A549 (cell line): ENCODE results near the gene TBX6. TPM values are rescaled to one million over a fixed set of nuclear protein-coding genes. Genes with fewer than 3 reads are reported as not detected.
A peak's percentile ranks its signal among the peaks of the same experiment; 100 is the strongest.

Experiments
- ATAC-seq, 2 experiments: fragments of 200-7000 bp in 1 of 2; fragments of >200 bp in 1 of 2; cut with Nextera tagmentation in 1 of 2; cut with Tn5 transposase in 1 of 2; 3 replicates each; pipeline versions ENCODE4 v1.8.0 to v1.9.1; 2018 to 2020; ENCODE audit warnings: mild to moderate bottlenecking in 1 of 2, moderate library complexity in 1 of 2
- CTCF ChIA-PET: fragments of 300-600 bp; sonication (Branson Sonifier 250); formaldehyde crosslinking; extraction: SDS; loops from one replicate; lab custom pipeline; 2021; ENCODE audit warnings: antibody characterized with exemption, inconsistent platforms; lab: Yijun Ruan, JAX
- POLR2A ChIA-PET: fragments of 350-600 bp; formaldehyde crosslinking; extraction: SDS; loops from one replicate; lab custom pipeline; 2021; ENCODE audit warnings: antibody characterized with exemption, inconsistent platforms; lab: Yijun Ruan, JAX
- DNase-seq, 2 experiments: peaks; one replicate each; pipeline versions ENCODE4 v3.0.0 to v3.0.0-alpha.2; 2011 to 2016; ENCODE audit warnings: low read depth in 1 of 2, low spot score in 1 of 2
- FAIRE-seq: peaks from 2 replicates; lab custom pipeline; 2011; peaks lifted over from hg19 to GRCh38; lab: Jason Lieb, UNC
- H3K27ac ChIP-seq, 2 experiments: fragments of >200 bp; sonication (Bioruptor Twin); formaldehyde crosslinking; 3 replicates each; pipeline ENCODE4 v1.5.1; 2016 to 2017
- H3K4me1 ChIP-seq: fragments of >200 bp; sonication (Bioruptor Twin); formaldehyde crosslinking; 3 replicates; pipeline ENCODE4 v1.6.1; 2016
- H3K4me2 ChIP-seq: fragments of >200 bp; sonication (Bioruptor Twin); formaldehyde crosslinking; 3 replicates; pipeline ENCODE4 v1.6.1; 2016
- H3K4me3 ChIP-seq: fragments of >200 bp; sonication (Bioruptor Twin); formaldehyde crosslinking; 3 replicates; pipeline ENCODE4 v1.5.1; 2016
- H3K9me3 ChIP-seq: fragments of >200 bp; sonication (Bioruptor Twin); formaldehyde crosslinking; 3 replicates; pipeline ENCODE4 v1.6.1; 2016
- CEBPB ChIP-seq, 2 experiments: fragments of >200 bp in 1 of 2; sonication (Bioruptor Twin) in 1 of 2; formaldehyde crosslinking in 1 of 2; IDR thresholded peaks; 2 replicates each; pipeline ENCODE4 v1.6.1; 2012 to 2016
- CHD2 ChIP-seq: fragments of 150-350 bp; IDR thresholded peaks from 2 replicates; pipeline ENCODE4 v1.6.1; 2014; ENCODE audit warnings: low read length; ENCODE audit not compliant: partially characterized antibody
- CHD4 ChIP-seq: fragments of 200-600 bp; sonication (generic); IDR thresholded peaks from 2 replicates; pipeline ENCODE4 v1.6.1; 2016; ENCODE audit warnings: antibody characterized with exemption, mild to moderate bottlenecking, borderline replicate concordance
- FOSL2 ChIP-seq, 2 experiments: fragments of 450-650 bp in 1 of 2; fragments of >200 bp in 1 of 2; sonication (Bioruptor Twin) in 1 of 2; formaldehyde crosslinking; IDR thresholded peaks; 2 replicates each; pipeline versions ENCODE4 v1.5.0 to v1.6.1; 2016 to 2020; ENCODE audit warnings: mild to moderate bottlenecking in 1 of 2, moderate library complexity in 1 of 2
- FOXS1 ChIP-seq: fragments of 250-450 bp; sonication (Bioruptor Pico); IDR thresholded peaks from 2 replicates; pipeline ENCODE4 v1.5.0; 2020; ENCODE audit warnings: mild to moderate bottlenecking, moderate library complexity
- HDAC2 ChIP-seq: fragments of 200-600 bp; sonication (generic); IDR thresholded peaks from 2 replicates; pipeline ENCODE4 v1.6.1; 2016
- HMGXB4 ChIP-seq: fragments of 250-450 bp; sonication (Bioruptor Pico); IDR thresholded peaks from 2 replicates; pipeline ENCODE4 v1.5.0; 2021; ENCODE audit warnings: mild to moderate bottlenecking, moderate library complexity, borderline replicate concordance
- JUN ChIP-seq, 2 experiments: fragments of >200 bp; sonication (Bioruptor Twin); formaldehyde crosslinking; IDR thresholded peaks; 2 replicates in 1 of 2; 3 replicates in 1 of 2; pipeline ENCODE4 v1.6.1; 2016 to 2017
- KDM1A ChIP-seq: fragments of 200-600 bp; sonication (generic); IDR thresholded peaks from 2 replicates; pipeline ENCODE4 v1.6.1; 2016; ENCODE audit warnings: low read depth, mild to moderate bottlenecking
- MAX ChIP-seq: IDR thresholded peaks from 2 replicates; pipeline ENCODE4 v1.6.1; 2012
- MAZ ChIP-seq: fragments of 150-350 bp; IDR thresholded peaks from 2 replicates; pipeline ENCODE4 v1.6.1; 2014; ENCODE audit warnings: antibody characterized with exemption, low read depth, low read length, borderline replicate concordance
- NFE2L2 ChIP-seq: fragments of 150-350 bp; conservative IDR thresholded peaks from 2 replicates; pipeline ENCODE4 v1.6.1; 2014; ENCODE audit warnings: low read length
- NPAS2 ChIP-seq: fragments of 250-450 bp; sonication (Bioruptor Pico); IDR thresholded peaks from 2 replicates; pipeline ENCODE4 v1.8.0; 2022; ENCODE audit warnings: mild to moderate bottlenecking, moderate library complexity, borderline replicate concordance
- NR3C1 ChIP-seq: fragments of >200 bp; sonication (Bioruptor Twin); formaldehyde crosslinking; IDR thresholded peaks from 3 replicates; pipeline ENCODE4 v1.6.1; 2017
- POLR2AphosphoS2 ChIP-seq: conservative IDR thresholded peaks from 2 replicates; pipeline ENCODE4 v1.6.1; 2012; ENCODE audit warnings: low read length, improper control_type of control experiment, inconsistent platforms
- RARB ChIP-seq: fragments of 250-450 bp; sonication (Bioruptor Pico); IDR thresholded peaks from 2 replicates; pipeline ENCODE4 v1.8.0; 2021; ENCODE audit warnings: mild to moderate bottlenecking, moderate library complexity
- RCOR1 ChIP-seq: fragments of 150-350 bp; IDR thresholded peaks from 2 replicates; pipeline ENCODE4 v1.6.1; 2014; ENCODE audit warnings: antibody characterized with exemption, low read length, low read depth
- RFX5 ChIP-seq: fragments of 450-650 bp; IDR thresholded peaks from 2 replicates; pipeline ENCODE4 v1.7.1; 2014; ENCODE audit warnings: antibody characterized with exemption, mild to moderate bottlenecking, moderate library complexity
- RNF2 ChIP-seq: fragments of 200-600 bp; sonication (generic); IDR thresholded peaks from 2 replicates; pipeline ENCODE4 v1.6.1; 2016; ENCODE audit warnings: low read depth, mild to moderate bottlenecking, antibody characterized with exemption, moderate library complexity, borderline replicate concordance
- SMC3 ChIP-seq: fragments of >200 bp; sonication (Bioruptor Twin); formaldehyde crosslinking; IDR thresholded peaks from 3 replicates; pipeline ENCODE4 v1.6.1; 2018; ENCODE audit warnings: inconsistent platforms
- TFCP2L1 ChIP-seq: fragments of 250-450 bp; sonication (Bioruptor Pico); IDR thresholded peaks from 2 replicates; pipeline ENCODE4 v1.5.0; 2021; ENCODE audit warnings: mild to moderate bottlenecking
- TP53 ChIP-seq: fragments of 250-450 bp; sonication (Bioruptor Pico); IDR thresholded peaks from 2 replicates; pipeline ENCODE4 v1.5.0; 2021; ENCODE audit warnings: mild to moderate bottlenecking, moderate library complexity
- ZSCAN20 ChIP-seq: fragments of 250-450 bp; sonication (Bioruptor Pico); IDR thresholded peaks from 2 replicates; pipeline ENCODE4 v1.8.0; 2022; ENCODE audit warnings: mild to moderate bottlenecking, moderate library complexity
- WGBS: methylation state at CpG from one replicate; pipeline ENCODE4 v1.1.6; 2017; ENCODE audit errors: missing lambda C conversion rate; 5-methylcytosine and 5-hydroxymethylcytosine counted together
- polyA plus RNA-seq, 4 experiments: library from polyadenylated mRNA; depleted of rRNA in 3 of 4; stranded (reverse); fragments of >200 nt; fragmentation: RNase III in 1 of 4; extraction: RNeasy Plus Mini Kit Qiagen cat#74134 plus additional on column Dnase treatment in 1 of 4; gene quantifications; 2 replicates in 3 of 4; 3 replicates in 1 of 4; pipeline ENCODE4 v1.2.3, GENCODE V29; 2011 to 2017
- TF ChIP-seq, protein P1 (sequence below): IDR thresholded peaks from 2 replicates; pipeline ENCODE4 v1.6.1; 2012; ENCODE audit warnings: low read depth, borderline replicate concordance

Gene TBX6
- polyA plus RNA-seq, 2 of the 4 experiments (the other 2 are of a cell fraction) = 0.14 to 0.63 TPM

DNA sequence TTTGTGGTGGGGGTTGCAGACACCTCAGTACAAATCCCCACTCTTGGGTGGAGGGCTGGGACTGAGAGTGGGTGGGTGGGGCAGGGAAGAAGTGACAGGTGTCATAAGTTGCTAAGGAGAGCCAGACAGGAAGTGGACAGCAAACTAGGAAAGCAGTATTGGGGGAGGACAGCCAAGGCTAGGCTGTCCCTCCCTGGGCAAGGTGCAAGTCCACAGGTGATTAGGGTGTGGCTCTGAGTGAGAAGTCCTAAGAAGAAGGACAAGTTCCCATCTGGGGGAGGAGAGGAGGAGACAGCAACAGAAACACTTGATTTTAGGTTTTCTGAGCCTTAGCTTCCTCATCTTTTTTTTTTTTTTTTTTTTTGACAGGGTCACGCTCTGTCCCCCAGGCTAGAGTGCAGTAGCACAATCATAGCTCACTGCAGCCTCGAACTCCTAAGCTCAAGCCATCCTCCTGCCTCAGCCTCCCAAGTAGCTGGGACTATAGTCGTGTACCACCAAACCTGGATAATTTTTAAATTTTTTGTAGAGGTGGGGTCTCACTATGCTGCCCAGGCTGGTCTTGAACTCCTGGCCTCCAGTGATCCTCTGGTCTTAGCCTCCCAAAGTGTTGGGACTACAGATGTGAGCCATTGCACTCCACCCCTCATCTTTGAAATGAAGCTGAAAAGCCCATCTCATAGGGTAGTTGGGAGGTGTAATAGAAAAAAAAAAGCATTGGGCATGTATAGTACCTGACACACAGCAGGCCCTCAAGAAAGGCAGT lies 28.8 kb upstream of the TBX6 start:
- H3K9me3 ChIP-seq = no peaks in the 10 kb centered on the region
- FAIRE-seq (no peak), DNase-seq (no peak), ATAC-seq (no peak)
- CTCF ChIA-PET = interaction anchor here (0.8 to 13.1 kb wide), 4 partner anchors 10 to 77 kb away, joined by 3 to 153 read pairs (median 10); partner anchors contain the start of genes TBX6 and YPEL3
- peaks cover 27% of the 10 kb centered on the region for H3K4me1 ChIP-seq
- no peak overlapping the region for H3K4me3 ChIP-seq
- 79% methylated on average over 3 of the region's 3 CpGs for WGBS
- H3K4me2 ChIP-seq = no peak overlapping the region
- POLR2A ChIA-PET = no interaction called here
- no peak for TF ChIP-seq CHD2
- 0 out of 2 replicates have a peak, but pooled peaks have one; percentile 56 for TF ChIP-seq RFX5
- no peak overlapping the region for H3K27ac ChIP-seq

GRCh38 chr16:30119428-30119827 lies 27.7 kb upstream of the TBX6 start:
- 91% methylated on average over 2 of the region's 2 CpGs for WGBS
- POLR2A ChIA-PET = no interaction called here
- Histone ChIP-seq H3K4me3 (no peak overlapping the region), H3K4me2 (no peak overlapping the region), H3K27ac (no peak overlapping the region), H3K4me1 (peaks cover 21% of the 10 kb centered on the region), H3K9me3 (no peaks in the 10 kb centered on the region)
- FAIRE-seq (no peak), ATAC-seq (no peak), DNase-seq (no peak)
- CTCF ChIA-PET = interaction anchor here (13.1 kb wide), 1 partner anchor 26 kb away, joined by 153 read pairs; the partner anchor contains the start of genes TBX6 and YPEL3
- TF ChIP-seq, protein P1, sequence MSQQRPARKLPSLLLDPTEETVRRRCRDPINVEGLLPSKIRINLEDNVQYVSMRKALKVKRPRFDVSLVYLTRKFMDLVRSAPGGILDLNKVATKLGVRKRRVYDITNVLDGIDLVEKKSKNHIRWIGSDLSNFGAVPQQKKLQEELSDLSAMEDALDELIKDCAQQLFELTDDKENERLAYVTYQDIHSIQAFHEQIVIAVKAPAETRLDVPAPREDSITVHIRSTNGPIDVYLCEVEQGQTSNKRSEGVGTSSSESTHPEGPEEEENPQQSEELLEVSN = no peak
- TF ChIP-seq JUN (IDR thresholded peaks at IDR 0.05) (no peak), RCOR1 (no peak), NPAS2 (CRISPR knock-in tag) (no peak), HDAC2 (no peak), RARB (no peak), MAZ (no peak), SMC3 (no peak), FOSL2 (IDR thresholded peaks at IDR 0.05) (no peak), FOSL2 (CRISPR knock-in tag; IDR thresholded peaks at IDR 0.05) (no peak), RNF2 (no peak), CHD4 (no peak)

- ATAC-seq (no peak), DNase-seq (no peak), FAIRE-seq (no peak)
- Histone ChIP-seq H3K27ac (no peak overlapping the region), H3K9me3 (no peaks in the 10 kb centered on the region)
- POLR2A ChIA-PET = no interaction called here
- TF ChIP-seq HMGXB4 (CRISPR knock-in tag) (no peak), CEBPB (IDR thresholded peaks at IDR 0.05) (no peak), ZSCAN20 (CRISPR knock-in tag) (no peak), FOXS1 (CRISPR knock-in tag) (no peak), TP53 (CRISPR knock-in tag) (no peak), MAX (no peak), NFE2L2 (no peak), POLR2AphosphoS2 (no peak), TFCP2L1 (CRISPR knock-in tag) (no peak), JUN (IDR thresholded peaks at IDR 0.05) (no peak), RCOR1 (no peak), NR3C1 (no peak), KDM1A (no peak), RFX5 (no peak)
- TF ChIP-seq, all 56 proteins: peak for 0
- Histone ChIP-seq H3K4me3 (no peak overlapping the region), H3K4me1 (peaks cover 26% of the 10 kb centered on the region), H3K4me2 (no peak overlapping the region)
- 95% methylated on average over 8 of the region's 10 CpGs for WGBS
- CTCF ChIA-PET = interaction anchor here (1.2 to 13.1 kb wide), 3 partner anchors 24 to 292 kb away, joined by 3 to 153 read pairs (median 3); partner anchors contain the start of genes TBX6 and YPEL3
These were observed 26.0 kb upstream of the TBX6 start for GRCh38 chr16:30117768-30118167.
